ENCODE measurements around the gene SRP9.
"Not testable (repeated sequence)": the region's sequence is repeated elsewhere in the genome, so short reads cannot be mapped to it uniquely, and the experiment has no call there.

SRP9 gene

DNA sequence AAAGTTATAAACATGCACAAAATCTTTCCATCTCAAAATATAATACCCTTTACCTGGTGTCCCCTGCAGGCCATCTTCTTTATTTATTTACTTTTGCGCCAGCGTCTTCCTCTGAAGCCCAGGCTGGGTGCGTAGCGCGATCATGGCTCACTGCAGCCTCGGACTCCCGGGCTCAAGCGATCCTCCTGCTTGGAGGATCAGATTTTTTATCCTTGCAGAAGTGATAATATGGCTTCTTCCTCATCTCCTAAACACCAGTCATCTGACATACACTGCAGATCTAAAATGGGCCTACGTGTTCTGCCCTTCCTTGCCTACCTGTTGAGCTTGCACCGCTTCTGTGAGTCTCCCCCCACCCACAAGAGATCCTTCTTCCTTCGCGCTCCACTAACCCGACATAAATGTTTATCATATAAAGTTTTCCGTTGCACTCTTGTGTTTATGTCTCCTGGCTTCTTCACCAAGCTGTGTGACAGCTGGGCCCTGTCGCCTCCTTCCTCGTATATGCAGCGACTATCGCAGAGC lies 506 bp upstream of the SRP9 start:
- no peak for DNase-seq

DNA sequence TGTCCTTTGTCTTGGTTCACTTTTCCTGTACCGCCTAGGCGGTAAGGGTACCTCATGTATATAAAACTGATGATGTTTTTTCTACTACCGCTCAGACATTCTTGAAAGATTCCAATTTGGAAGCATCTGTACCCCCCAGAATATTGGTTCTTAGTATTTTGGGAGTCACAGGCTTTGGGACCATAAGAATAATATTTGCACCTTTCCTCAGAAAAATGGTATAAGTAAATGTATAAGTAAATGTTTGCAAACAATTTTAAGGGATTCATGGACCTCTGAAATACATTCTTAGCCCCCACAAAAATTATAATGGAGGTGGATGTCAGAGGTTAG lies 677 bp downstream of the SRP9 start:
- no peak for DNase-seq

DNA sequence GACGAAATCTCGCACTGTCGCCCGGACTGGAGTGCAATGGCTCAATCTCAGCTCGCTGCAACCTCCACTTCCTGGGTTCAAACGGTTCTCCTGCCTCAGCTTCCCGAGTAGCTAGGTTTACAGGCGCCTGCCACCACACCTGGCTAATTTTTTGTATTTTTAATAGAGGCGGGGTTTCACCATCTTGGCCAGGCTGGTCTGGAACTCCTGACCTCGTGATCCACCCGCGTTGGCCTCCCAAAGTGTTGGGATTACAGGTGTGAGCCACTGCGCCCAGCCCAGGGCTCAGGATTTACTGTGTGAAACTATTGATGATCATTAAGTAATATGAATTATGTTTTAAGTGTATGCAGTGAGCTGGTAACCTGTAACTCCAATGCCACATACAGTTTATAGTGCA lies 1.5 kb downstream of the SRP9 start:
- not testable (repeated sequence) for DNase-seq

DNA sequence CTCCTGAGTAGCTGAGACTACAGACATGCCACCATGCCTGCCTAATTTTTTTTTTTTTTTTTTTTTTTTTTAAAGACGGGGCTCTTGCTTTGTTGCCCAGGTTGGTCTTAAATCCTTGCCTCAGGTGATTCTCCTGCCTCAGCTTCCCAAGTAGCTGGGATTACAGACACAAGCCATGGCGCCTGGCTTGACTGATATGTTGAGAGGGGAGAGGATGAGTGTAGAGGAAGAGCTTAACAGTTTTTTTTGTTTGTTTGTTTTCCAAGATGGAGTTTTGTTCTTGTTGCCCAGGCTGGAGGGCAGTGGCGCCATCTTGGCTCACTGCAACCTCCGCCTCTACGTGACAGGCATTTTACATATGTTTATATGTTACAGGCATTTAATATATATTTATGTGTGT lies 2.5 kb downstream of the SRP9 start:
- no peak for DNase-seq

DNA sequence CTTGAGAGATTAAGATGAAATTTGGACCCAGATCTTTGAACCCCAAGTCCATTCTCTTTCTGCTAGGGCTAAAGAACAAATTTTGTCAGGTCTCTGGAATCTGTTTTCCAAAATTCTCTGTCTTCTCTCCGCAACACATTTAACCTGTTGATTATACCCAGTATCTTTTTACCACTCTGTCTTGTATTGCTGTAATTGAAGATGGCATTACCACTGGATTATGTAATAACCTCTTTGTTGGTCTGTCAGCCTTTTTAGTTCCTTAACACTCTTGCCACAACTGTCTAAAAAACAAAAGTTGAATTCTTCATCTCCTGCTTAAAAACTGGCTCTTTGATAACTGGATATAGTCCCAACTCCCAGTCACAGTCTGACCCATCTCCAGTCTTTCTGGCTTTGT lies 3.0 kb downstream of the SRP9 start:
- no peak for DNase-seq

DNA sequence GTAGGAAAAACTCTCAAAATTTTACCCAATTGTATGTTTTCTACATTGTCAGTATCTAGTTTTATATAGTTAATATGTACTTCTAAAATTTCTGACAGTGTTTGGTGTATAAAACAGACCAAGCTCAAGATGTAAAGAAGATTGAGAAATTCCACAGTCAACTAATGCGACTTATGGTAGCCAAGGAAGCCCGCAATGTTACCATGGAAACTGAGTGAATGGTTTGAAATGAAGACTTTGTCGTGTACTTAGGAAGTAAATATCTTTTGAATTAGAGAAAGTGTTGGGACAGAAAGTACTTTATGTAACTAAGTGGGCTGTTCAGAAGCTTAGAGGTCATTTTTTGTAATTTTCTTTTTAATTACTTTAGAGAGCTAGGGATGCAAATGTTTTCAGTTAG lies 11.5 kb downstream of the SRP9 start:
- DNase-seq = not testable (repeated sequence)

DNA sequence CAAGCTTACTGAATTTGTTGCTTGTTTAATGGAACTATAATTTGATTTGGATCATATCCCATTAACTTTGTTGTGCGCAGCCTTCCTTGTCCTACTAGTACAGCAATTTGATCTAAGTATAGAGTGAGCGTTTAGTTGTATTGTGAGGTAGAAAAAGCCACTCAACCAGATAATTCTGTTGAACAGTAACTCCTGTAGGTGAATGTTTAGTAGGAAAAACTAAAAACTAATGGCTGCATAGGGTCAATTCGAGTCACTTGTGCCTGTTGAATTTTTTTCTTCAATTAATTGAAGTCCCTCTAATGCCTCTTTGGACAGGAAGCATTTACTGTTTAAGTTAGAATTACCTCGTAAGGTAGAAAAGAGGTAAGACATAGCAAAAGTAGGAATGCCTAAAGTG lies 17.3 kb downstream of the SRP9 start:
- no peak for DNase-seq

DNA sequence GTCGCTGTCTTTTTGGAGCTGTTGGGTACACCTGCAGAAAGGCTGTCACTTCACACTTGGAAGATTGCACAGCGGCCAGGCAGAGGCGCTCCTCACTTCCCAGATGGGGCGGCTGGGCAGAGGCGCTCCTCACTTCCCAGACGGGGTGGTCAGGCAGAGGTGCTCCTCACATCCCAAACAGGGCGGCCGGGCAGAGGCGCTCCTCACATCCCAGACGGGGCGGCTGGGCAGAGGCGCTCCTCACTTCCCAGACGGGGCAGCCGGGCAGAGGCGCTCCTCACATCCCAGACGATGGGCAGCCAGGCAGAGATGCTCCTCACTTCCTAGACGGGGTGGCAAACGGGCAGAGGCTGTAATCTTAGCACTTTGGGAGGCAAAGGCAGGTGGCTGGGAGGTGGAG lies 18.5 kb downstream of the SRP9 start:
- DNase-seq = not testable (repeated sequence)

DNA sequence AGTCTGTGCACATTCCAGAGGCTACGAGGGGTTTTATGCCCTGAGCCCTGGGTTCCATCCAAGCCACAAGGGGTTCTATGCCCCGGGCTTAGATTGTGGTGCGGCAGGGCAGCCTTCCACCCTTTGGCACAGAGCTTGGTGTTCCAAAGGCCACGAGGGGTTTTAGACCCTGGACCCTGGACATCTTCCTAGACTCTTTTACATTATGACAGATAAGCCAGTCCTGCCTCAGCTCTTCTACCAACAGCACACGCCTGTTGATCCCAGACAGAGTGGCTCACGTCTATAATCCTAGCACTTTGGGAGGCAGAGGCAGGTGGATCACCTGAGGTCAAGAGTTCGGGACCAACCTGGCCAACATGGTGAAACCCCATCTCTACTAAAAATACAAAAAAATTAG lies 23.5 kb downstream of the SRP9 start:
- not testable (repeated sequence) for DNase-seq

DNA sequence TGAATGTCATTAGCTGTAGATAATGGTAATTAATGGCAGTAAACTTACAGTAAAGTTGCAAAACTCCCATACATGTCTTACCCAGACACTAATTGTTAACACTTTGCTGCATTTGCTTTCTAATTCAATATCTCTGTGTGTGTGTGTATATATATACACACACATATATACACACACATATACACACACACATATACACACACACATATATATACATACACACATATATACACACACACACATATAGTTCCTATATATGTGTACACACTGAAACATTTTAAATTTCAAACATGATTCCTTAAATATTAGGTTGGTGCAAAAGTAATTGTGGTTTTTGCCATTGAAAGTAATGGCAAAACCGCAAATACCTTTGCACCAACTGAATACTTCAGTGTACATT lies 28.6 kb downstream of the SRP9 start:
- DNase-seq = no peak

DNA sequence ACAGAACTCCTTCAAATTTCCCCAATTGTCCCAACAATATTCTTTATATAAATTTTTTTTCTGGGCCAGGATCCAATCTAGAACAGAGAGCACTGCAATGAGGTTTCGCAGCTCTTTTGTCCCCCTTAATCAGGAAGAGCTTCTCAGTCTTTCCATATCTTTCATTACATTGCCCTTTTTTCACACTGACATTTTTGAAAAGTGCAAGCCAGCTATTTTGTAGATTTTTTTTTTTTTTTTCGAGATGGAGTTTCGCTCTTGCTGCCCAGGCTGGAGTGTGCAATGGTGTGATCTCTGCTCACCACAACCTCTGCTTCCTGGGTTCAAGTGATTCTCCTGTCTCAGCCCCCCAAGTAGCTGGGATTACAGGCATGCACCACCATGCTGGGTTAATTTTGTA lies 29.1 kb downstream of the SRP9 start:
- DNase-seq = not testable (repeated sequence)

DNA sequence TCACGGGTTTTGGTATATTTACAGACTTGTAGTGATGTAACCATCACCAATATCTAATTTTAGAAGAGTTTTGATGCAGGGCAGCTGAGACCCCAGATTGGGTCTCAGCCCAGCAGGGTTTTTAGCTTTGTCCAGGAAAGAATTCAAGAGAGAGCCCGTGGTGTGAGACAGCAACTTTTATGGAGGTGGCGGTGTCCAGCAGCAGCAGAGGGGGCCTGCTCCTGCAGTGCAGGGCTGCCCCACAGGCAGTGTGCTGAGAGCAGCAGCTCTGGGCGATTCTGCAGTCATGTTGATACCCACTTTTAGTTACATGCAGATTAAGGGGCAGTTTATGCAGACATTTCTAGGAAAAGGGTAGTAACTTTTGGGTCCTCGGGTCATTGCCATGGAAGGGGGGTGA lies 30.5 kb downstream of the SRP9 start:
- no peak for DNase-seq

DNA sequence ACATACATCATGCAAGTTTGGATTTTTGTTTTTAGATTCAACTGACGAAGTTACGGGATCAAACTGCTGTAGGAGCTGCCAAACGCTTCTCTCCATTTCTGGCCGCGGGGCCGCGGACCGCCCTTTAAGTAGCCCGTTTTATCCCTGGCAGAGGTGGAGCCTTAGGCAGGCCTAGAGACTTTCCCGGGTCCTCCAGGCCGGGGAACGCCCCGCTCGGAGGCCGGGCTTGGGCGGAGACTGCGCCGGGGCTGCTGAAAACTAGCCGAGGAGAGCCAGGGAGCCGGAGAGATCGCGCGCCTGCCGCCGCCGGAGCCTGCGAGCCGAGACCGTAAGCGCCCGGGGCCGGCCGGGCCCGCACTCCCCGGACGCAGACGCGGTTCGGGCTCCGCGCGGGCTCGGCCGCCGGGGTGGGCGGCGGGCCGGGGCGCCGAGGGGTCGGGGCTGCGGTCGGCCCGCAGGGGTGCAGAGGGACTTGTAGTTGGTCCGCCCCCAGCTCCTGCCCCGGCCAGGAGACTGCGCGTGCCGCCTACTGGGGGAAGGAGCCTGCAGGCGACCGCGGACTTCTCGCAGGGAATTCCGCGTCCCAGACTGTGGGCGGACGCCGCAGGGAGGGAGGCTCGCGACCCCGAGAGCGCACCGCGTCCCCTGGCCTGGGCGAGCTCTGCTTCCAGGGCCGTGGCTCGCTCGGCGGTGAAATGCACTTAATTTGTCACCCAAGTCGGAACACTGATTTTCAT lies 32.4 kb downstream of the SRP9 start, which contains the start of gene EPHX1:
Gene EPHX1, plus strand, starts transcription at position 283 of the 737 bp plus-strand sequence. CDS start 18,606 bp downstream, outside the sequence.
- peak; percentile 91 for DNase-seq

DNA sequence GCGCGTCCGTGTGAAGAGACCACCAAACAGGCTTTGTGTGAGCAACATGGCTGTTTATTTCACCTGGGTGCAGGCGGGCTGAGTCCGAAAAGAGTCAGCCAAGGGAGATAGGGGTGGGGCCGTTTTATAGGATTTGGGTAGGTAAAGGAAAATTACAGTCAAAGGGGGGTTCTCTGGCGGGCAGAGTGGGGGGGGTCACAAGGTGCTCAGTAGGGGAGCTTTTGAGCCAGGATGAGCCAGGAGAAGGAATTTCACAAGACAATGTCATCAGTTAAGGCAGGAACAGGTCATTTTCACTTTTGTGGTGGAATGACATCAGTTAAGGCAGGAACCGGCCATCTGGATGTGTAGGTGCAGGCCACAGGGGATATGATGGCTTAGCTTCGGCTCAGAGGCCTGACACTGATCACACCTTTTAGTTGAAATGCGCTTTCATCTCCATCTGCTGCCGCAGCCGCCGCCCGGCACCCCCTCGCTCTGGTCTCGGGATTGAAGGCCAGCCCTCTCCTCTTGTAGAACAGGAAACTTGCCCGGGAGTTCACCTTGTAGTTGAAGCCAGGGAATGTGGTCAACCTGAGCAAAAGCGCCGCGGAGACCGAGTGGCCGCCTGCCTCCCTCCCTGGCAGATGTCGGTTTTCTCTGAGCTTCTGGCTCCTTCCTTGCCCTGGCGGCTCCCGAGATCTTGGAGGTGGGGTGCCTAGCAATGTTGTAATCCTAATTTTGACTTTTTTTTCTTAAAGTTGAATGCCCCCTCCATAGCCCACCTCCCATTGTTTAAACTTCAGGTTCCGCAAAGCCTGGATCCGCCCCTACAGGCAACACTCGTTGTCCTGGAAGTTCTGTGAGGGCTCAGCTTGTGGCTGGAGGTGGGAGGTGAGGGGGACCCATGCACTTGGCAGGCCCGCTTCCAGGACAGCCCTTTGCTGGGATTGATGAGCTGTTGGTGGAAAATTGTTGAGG lies 33.2 kb downstream of the SRP9 start:
- not testable (repeated sequence) for DNase-seq

DNA sequence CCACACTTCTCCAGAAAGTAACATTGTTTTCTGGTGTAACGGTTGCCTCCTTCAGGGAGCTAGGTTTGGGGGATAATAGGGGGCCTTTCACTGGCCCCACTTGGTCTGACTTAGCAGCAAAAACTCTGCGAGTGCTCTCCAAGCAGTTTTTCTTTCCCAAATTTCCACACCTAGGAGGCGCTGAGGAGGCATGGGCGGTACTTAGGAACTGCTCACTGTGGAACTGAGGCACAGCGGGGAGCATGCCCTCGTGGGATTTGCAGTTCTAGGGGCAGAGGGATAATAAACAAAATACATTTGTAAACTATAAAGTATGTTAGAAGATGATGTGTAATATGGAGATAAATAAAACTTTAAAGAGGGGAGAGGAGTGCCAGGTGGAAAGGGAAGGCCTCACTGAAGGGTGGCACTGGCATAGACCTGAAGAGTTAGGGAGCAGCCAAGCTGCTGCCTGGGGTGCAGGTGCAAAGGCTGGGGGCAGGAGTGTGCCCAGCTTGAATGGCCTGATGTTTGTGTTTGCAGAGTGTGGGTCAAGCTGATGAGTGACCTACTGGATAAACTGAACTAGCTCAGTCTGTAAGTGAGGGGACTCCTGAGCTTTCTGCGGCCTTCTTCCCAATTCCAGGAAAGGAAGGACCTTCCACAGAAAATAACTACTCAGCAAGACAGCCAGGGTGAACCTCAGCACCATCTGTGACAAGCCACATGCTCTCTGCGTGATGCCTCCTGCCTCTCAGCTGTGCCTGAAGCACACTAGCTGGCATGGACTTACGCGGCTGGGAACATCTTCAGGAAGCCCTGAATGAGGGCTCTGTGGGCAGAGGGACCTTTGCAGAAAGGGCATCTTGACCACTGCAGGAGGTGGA lies 34.2 kb downstream of the SRP9 start:
- no peak for DNase-seq

DNA sequence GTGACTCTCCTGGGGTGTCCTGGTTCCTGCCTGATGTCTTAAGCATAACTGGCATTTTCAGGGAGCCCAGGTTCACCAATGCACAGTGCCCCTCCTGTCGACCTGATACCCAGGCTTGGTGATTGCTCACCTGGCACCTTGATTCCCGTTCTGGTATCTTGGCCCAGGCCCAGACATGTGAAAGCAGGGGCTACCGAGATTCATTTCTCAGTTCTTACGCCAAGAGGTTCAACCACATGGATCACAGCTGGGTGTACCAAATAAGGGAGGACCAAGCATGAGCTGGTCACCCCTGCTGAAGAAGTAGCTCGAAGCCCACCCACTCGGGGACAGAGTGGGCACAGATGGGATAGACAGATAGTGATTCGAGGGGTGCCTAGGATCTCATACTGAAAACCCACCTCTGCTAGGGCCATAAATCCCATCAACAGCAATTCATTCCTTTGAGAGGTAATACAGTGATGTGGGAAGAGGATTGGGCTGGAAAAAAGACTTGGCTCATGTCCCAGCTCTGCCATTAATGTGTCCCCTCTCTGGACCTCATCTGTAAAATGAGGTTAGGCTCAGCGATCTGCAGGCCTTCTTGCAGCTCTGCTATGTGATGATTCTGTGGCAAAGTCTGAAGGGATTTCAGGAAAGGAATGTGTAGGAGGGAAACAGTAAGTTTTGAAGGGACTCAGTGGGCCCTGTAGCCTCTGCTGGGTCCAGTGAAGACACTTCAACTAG lies 35.0 kb downstream of the SRP9 start:
- no peak for DNase-seq

DNA sequence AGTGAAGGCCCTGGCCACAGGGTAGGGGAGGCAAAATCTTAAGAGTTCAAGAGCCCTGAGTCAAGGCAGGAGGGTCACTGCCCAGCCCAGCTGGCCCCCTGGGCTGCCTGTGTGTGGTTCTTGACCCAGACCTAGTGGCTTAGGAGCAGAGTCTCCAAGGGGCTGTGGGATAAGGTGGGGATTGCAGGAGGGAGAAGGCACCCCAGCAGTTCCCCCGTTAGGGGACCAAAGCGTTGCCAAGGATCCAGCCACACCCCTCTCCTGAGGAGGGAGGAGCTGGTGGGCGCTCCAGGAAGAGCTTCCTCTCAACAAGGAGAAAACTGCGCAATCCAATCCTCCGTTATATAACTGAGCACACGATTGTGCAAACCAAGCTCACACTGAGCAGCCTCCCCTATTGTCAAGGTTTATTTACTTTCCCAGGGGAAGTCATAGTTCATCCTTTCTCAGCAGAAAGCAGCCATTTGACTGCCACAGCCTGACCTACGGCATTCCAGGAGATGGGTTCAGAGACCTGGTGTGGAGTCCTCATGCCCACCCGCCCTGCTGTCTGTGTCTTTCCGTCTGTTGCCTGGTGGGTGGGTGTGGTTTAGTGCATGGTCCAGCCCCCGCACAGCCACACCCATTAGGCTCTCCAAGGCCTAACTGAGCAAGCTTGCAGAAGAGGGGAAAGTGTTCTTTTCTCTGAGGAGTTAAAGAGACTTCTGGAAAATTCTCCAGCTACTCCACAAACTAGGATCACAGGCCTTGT lies 35.8 kb downstream of the SRP9 start:
- no peak for DNase-seq

DNA sequence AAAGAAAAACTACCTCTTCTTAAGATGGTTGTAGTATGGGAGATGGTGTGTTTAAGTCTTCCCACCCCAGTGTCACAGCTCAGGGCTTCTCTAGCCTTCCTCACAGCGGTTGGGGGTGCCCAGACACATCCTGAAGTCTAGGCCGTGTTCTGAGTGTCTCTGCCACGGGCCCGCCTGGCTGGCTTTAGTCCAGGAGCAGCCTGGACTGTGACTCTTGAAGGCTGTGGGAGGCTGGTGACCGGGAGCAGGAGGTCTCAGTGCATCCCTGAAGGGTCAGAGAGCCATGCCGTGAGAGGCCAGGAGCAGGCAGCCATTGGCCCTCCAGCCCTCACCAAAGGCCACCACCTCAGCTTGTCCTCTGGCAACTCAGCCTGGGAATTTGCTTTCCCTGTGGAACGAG lies 36.8 kb downstream of the SRP9 start:
- no peak for DNase-seq

DNA sequence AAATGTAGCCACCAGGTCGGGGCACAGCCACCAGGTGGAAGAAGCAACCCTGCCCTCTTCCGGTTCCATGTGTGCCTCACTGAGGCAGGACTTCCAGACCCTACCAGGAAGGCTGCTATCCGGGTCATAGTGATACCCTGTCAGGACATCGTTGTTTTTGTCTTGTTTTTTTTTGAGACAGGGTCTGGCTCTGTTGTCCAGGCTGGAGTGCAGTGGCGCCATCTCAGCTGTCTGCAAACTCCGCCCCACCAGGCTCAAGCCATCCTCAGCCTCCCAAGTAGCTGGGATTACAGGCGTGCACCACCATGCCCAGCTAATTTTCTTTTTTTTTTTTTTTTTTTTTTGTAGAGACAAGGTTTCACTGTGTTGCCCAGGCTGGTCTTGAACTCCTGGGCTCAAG lies 37.5 kb downstream of the SRP9 start:
- DNase-seq = not testable (repeated sequence)

DNA sequence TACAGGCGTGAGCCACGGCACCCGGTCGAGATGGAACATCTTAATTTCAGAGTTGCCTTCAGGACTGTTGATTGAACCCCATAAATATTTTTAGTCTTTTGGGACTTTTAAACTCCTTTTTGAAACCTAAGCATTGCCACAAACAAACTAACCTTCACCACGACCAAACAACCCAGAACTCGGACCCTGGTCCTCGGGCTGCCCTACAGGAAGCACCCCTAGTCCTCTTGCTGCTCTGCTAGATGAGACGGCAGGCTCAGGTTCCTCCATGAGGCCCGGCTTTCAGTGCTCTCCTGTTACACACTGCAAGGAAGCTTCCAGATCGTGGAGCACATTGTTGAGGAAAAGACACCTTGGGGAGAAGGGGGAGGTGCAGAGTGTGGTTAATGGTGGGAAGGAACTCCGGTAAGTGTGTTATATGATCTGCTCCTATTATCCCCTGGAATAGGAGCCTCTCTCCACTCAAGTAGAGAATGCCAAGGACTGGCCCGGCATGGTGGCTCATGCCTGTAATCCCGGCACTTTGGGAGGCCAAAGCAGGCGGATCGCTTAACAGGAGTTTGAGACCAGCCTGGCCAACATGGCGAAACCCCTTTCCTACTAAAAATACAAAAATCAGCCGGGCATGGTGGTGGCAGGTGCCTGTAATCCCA lies 38.0 kb downstream of the SRP9 start:
- DNase-seq = no peak

Data from NCI-H1048 (cell line).